Stimulated activated naive CD8-positive, alpha-beta T cell treated with anti-CD3 and anti-CD28 coated beads, Interleukin-15, Interleukin-2, amounts not matched to agents 100 ng/mL and 50 ng/mL, for 24 hours (primary cell): ENCODE results near the gene HLF.
A peak's percentile ranks its signal among the peaks of the same experiment; 100 is the strongest.

Experiments
- H3K27ac Mint-ChIP-seq: one replicate; pipeline ENCODE4 v1.8.0; 2021; ENCODE audit warnings: mild to moderate bottlenecking, mixed read lengths
- H3K27me3 Mint-ChIP-seq: one replicate; pipeline ENCODE4 v1.8.0; 2021; ENCODE audit warnings: mixed read lengths
- H3K36me3 Mint-ChIP-seq: one replicate; pipeline ENCODE4 v1.8.0; 2021; ENCODE audit warnings: low read depth, mixed read lengths
- H3K4me1 Mint-ChIP-seq: one replicate; pipeline ENCODE4 v1.8.0; 2021; ENCODE audit warnings: low read depth, mixed read lengths
- H3K4me3 Mint-ChIP-seq: one replicate; pipeline ENCODE4 v1.8.0; 2021; ENCODE audit warnings: mild to moderate bottlenecking, mixed read lengths
- H3K9me3 Mint-ChIP-seq: one replicate; pipeline ENCODE4 v1.8.0; 2021; ENCODE audit warnings: mixed read lengths

Gene HLF

GRCh38 chr17:55238931-55239297 lies 25.8 kb upstream of the HLF start:
- peak overlapping the region; percentile 84 for H3K27ac Mint-ChIP-seq
- H3K9me3 Mint-ChIP-seq = no peaks in the 10 kb centered on the region
- peaks cover 38% of the 10 kb centered on the region for H3K27me3 Mint-ChIP-seq
- peaks cover 3% of the 10 kb centered on the region for H3K36me3 Mint-ChIP-seq
- peaks cover 19% of the 10 kb centered on the region for H3K4me1 Mint-ChIP-seq
- peak overlapping the region; percentile 83 for H3K4me3 Mint-ChIP-seq

GRCh38 chr17:55241097-55241496 lies 23.7 kb upstream of the HLF start:
- Mint-ChIP-seq H3K4me1 (peaks cover 19% of the 10 kb centered on the region), H3K4me3 (no peak overlapping the region), H3K9me3 (no peaks in the 10 kb centered on the region), H3K36me3 (peaks cover 3% of the 10 kb centered on the region), H3K27me3 (peaks cover 53% of the 10 kb centered on the region), H3K27ac (no peak overlapping the region)

DNA sequence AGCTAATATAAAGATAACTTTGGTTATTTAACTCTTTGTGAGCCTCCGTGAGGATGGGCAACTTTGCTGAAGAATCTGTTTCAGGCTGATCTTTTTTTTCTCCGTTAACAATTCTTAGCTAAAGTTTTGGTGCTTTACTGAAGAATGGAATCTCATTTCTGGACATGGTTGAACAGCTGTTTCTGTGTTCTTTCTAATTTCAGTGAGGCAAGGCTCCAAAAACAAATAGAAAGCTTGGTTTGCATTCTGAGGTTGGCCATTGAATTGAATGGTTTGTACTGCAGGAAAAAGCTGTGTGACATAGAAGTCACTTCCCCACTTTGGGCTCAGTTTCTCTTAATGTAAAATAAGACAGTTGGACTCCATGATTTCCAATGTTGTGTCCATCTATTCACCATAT lies 22.3 kb upstream of the HLF start:
- no peaks in the 10 kb centered on the region for H3K9me3 Mint-ChIP-seq
- peaks cover 61% of the 10 kb centered on the region for H3K27me3 Mint-ChIP-seq
- peaks cover 13% of the 10 kb centered on the region for H3K4me1 Mint-ChIP-seq
- H3K36me3 Mint-ChIP-seq = peaks cover 3% of the 10 kb centered on the region
- H3K4me3 Mint-ChIP-seq = no peak overlapping the region
- H3K27ac Mint-ChIP-seq = no peak overlapping the region

GRCh38 chr17:55245986-55246385 lies 18.8 kb upstream of the HLF start:
- no peak overlapping the region for H3K27ac Mint-ChIP-seq
- H3K4me1 Mint-ChIP-seq = no peaks in the 10 kb centered on the region
- peaks cover 49% of the 10 kb centered on the region for H3K27me3 Mint-ChIP-seq
- no peak overlapping the region for H3K4me3 Mint-ChIP-seq
- H3K36me3 Mint-ChIP-seq = peaks cover 3% of the 10 kb centered on the region
- no peaks in the 10 kb centered on the region for H3K9me3 Mint-ChIP-seq

GRCh38 chr17:55246583-55246982 lies 18.2 kb upstream of the HLF start:
- H3K27me3 Mint-ChIP-seq = peaks cover 53% of the 10 kb centered on the region
- H3K36me3 Mint-ChIP-seq = peaks cover 3% of the 10 kb centered on the region
- no peak overlapping the region for H3K4me3 Mint-ChIP-seq
- H3K4me1 Mint-ChIP-seq = no peaks in the 10 kb centered on the region
- H3K9me3 Mint-ChIP-seq = no peaks in the 10 kb centered on the region
- H3K27ac Mint-ChIP-seq = no peak overlapping the region

- H3K27me3 Mint-ChIP-seq = peaks cover 45% of the 10 kb centered on the region
- H3K27ac Mint-ChIP-seq = no peak overlapping the region
- H3K36me3 Mint-ChIP-seq = no peaks in the 10 kb centered on the region
- no peaks in the 10 kb centered on the region for H3K9me3 Mint-ChIP-seq
- no peak overlapping the region for H3K4me3 Mint-ChIP-seq
- H3K4me1 Mint-ChIP-seq = no peaks in the 10 kb centered on the region
These were observed 16.7 kb upstream of the HLF start for GRCh38 chr17:55248077-55248476.

GRCh38 chr17:55249861-55250260 lies 14.9 kb upstream of the HLF start:
- H3K36me3 Mint-ChIP-seq = no peaks in the 10 kb centered on the region
- no peaks in the 10 kb centered on the region for H3K9me3 Mint-ChIP-seq
- H3K27me3 Mint-ChIP-seq = peaks cover 31% of the 10 kb centered on the region

DNA sequence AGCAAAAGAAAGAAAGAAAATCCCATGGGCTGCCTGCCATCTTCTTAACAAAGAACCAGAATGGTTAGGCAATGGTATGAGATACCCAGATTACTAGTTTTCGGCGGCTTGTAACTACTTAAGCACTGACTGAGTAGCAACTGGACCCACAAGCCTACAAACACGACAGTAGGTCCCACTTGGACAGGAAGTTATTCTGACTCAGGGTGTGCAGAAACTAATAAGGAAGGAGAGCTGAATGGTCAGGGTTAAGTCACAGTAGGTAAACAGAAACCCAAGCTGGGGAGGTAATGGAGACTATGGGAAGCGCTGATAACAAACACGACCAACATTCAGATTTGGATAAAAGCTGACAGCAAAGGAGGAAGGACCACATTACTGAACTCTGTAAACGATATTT lies 10.4 kb upstream of the HLF start:
- Mint-ChIP-seq H3K27ac (no peak overlapping the region), H3K27me3 (peaks cover 28% of the 10 kb centered on the region), H3K36me3 (no peaks in the 10 kb centered on the region), H3K4me1 (no peaks in the 10 kb centered on the region), H3K4me3 (no peak overlapping the region), H3K9me3 (no peaks in the 10 kb centered on the region)

More at GRCh38 chr17:55249861-55250260, 14.9 kb upstream of the HLF start:
- Mint-ChIP-seq H3K27ac (no peak overlapping the region), H3K4me1 (no peaks in the 10 kb centered on the region), H3K4me3 (no peak overlapping the region)

- Mint-ChIP-seq H3K4me1 (peaks cover 4% of the 10 kb centered on the region), H3K9me3 (no peaks in the 10 kb centered on the region), H3K4me3 (no peak overlapping the region), H3K27ac (no peak overlapping the region), H3K36me3 (no peaks in the 10 kb centered on the region), H3K27me3 (peaks cover 56% of the 10 kb centered on the region)
These were observed 6.1 kb upstream of the HLF start for GRCh38 chr17:55258578-55259135.

GRCh38 chr17:55259684-55260111 lies 5.1 kb upstream of the HLF start:
- Mint-ChIP-seq H3K4me3 (no peak overlapping the region), H3K9me3 (no peaks in the 10 kb centered on the region), H3K36me3 (no peaks in the 10 kb centered on the region), H3K27ac (no peak overlapping the region), H3K4me1 (peaks cover 15% of the 10 kb centered on the region), H3K27me3 (peaks cover 67% of the 10 kb centered on the region)

GRCh38 chr17:55261311-55261710 lies 3.4 kb upstream of the HLF start:
- Mint-ChIP-seq H3K4me3 (no peak overlapping the region), H3K4me1 (peaks cover 19% of the 10 kb centered on the region), H3K27me3 (peaks cover 68% of the 10 kb centered on the region), H3K36me3 (no peaks in the 10 kb centered on the region), H3K9me3 (no peaks in the 10 kb centered on the region), H3K27ac (no peak overlapping the region)

DNA sequence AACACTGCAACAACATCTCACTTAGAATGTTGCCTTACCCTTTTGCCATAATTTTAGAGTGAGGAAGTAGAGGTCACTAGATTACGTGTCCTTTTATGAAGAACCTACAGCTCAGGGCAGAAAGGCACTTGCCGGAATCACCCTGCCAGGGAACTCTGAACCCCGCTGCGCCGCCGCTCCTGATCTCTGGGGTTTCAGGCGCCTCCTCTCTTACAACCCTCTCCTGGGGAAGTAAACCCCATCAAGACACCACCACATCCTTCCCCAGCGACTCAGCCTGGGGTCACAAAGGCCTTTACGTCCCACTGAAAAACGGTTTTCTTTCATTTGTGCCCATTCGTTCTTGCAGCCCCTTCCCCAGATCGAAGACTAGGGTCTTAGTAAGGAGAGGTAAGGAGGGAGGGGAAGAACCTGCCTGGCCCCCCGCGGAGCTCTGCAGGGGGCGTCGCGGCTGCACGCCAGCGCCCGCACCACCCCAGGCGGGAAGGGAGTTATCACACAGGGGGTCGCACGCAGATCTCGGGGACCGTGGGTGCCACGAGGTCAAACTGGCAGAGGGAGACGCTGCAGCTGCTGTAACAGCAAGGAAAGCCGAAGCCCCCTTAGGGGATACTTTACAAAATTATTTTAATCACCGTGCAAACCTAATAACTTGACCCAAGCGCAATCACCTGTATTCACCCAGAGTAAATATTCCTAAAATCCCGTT lies 1.0 kb upstream of the HLF start:
- Mint-ChIP-seq H3K4me3 (peak overlapping the region; percentile 38), H3K9me3 (no peaks in the 10 kb centered on the region), H3K36me3 (no peaks in the 10 kb centered on the region), H3K27ac (no peak overlapping the region), H3K4me1 (peaks cover 19% of the 10 kb centered on the region), H3K27me3 (peaks cover 81% of the 10 kb centered on the region)

- Mint-ChIP-seq H3K36me3 (no peaks in the 10 kb centered on the region), H3K9me3 (no peaks in the 10 kb centered on the region), H3K27me3 (peaks cover 81% of the 10 kb centered on the region), H3K4me1 (peaks cover 19% of the 10 kb centered on the region), H3K27ac (no peak overlapping the region), H3K4me3 (peak overlapping the region; percentile 63)
These were observed 499 bp upstream of the HLF start for GRCh38 chr17:55264278-55264644.

DNA sequence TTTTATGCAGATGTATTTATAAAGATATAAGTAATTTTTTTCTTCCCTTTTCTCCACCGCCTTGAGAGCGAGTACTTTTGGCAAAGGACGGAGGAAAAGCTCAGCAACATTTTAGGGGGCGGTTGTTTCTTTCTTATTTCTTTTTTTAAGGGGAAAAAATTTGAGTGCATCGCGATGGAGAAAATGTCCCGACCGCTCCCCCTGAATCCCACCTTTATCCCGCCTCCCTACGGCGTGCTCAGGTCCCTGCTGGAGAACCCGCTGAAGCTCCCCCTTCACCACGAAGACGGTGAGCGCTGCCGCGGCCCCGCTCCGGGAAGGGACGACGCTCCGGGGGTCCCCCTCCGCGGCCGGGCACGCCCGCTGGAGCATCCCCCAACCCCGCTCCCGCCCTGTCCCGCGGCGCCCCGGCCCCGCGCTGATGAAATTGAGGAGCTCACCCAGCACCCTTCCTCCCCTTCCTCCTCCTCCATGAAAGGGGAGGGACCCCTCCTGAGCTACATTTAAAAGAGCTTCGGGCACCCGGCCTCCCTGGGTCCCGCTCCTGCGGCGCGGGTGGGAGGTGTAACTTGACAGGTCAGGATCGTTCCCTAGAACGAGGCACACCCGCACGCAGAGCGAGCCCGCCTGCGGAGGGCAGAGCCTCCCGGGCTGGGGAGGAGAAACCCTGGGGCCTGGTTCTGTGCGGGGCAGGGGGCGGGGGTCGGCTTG lies 706 bp downstream of the HLF start:
- Mint-ChIP-seq H3K9me3 (no peaks in the 10 kb centered on the region), H3K27me3 (peaks cover 81% of the 10 kb centered on the region), H3K27ac (no peak overlapping the region), H3K4me3 (peak overlapping the region; percentile 46), H3K4me1 (peaks cover 19% of the 10 kb centered on the region), H3K36me3 (no peaks in the 10 kb centered on the region)

DNA sequence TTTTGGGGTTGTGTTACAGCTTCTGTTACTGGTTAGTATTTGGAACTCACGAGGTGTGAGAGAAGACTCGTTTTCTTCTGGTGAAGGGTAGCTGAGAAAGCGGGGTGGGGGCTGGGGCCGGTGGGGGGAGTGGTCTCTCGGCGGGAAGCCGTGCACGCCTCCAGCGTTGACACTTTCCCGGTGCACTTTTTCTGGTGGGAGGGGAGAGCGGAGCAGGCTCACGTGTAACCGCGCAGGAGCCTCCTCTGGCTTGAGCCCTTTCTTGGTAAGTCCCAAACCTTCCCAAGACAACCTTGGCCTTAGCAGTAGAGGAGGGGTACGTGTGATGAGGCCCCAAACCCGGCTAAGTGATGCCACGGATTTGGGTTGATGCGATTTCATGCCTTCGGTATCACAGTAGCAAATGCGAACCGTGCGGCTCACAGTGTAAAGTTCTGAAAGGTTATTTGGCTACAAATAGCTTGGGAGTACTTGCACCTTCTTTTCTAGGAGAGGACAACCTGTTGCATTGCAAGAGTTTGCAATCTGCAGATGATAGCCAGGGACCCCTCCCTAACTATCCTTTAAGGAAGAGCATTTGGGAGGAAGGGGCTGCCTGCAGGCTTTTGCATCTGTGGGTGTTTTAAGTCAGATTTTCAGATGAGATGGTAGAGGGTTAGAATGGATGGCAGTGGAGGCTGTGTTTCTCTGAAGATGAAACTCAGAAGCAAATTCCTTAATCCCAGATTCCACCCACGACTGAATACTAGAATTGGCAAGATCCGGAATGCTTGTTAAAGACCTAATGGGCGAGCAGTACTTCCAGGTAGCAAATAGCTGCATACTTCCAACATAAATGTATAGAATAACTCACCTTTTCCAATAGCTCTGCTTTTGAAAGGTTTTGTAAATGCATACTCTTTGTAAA lies 1.5 kb downstream of the HLF start:
- no peak overlapping the region for H3K4me3 Mint-ChIP-seq
- no peaks in the 10 kb centered on the region for H3K36me3 Mint-ChIP-seq
- H3K9me3 Mint-ChIP-seq = no peaks in the 10 kb centered on the region
- H3K27ac Mint-ChIP-seq = no peak overlapping the region
- peaks cover 19% of the 10 kb centered on the region for H3K4me1 Mint-ChIP-seq
- H3K27me3 Mint-ChIP-seq = peaks cover 77% of the 10 kb centered on the region
